VCaP (cell line): ENCODE measurements around the gene ABCA2.
"Not testable (repeated sequence)": the region's sequence is repeated elsewhere in the genome, so short reads cannot be mapped to it uniquely, and the experiment has no call there.

Experiments used
- H3K27ac ChIP-seq: fragments of 450-650 bp; 2 replicates; pipeline ENCODE4 v1.5.1; 2017
- CTCF ChIP-seq: fragments of 450-650 bp; conservative IDR thresholded peaks from 2 replicates; pipeline ENCODE4 v1.5.1; 2017; ENCODE audit warnings: mild to moderate bottlenecking, moderate library complexity

Gene ABCA2

GRCh38 chr9:137065336-137065967 is 37.4 kb upstream of the ABCA2 start:
- peak overlapping the region; percentile 96; the same call in 1 of the 2 replicates for H3K27ac ChIP-seq
- no peak for TF ChIP-seq CTCF

- no peak for TF ChIP-seq CTCF
- H3K27ac ChIP-seq, result no peak overlapping the region
Measured at GRCh38 chr9:137064880-137065164, 36.8 kb upstream of the ABCA2 start.

- peak overlapping the region; percentile 14; the same call in 1 of the 2 replicates for H3K27ac ChIP-seq
- TF ChIP-seq CTCF, result peak; percentile 98
Measured at GRCh38 chr9:137064027-137064879, 36.2 kb upstream of the ABCA2 start.

- TF ChIP-seq CTCF, result no peak
- peak overlapping the region; percentile 14; the same call in 1 of the 2 replicates for H3K27ac ChIP-seq
Measured at GRCh38 chr9:137063311-137064026, 35.4 kb upstream of the ABCA2 start.

- H3K27ac ChIP-seq, result not testable (repeated sequence)
Measured at GRCh38 chr9:137062798-137063197, 34.8 kb upstream of the ABCA2 start.

GRCh38 chr9:137062384-137062783 is 34.3 kb upstream of the ABCA2 start:
- no peak for TF ChIP-seq CTCF
- no peak overlapping the region for H3K27ac ChIP-seq

- TF ChIP-seq CTCF, result no peak
- peak overlapping the region; percentile 77; the same call in 1 of the 2 replicates for H3K27ac ChIP-seq
Measured at GRCh38 chr9:137058521-137059234, 30.6 kb upstream of the ABCA2 start.
